Measurements from ENCODE around the gene GRPR.

DNA sequence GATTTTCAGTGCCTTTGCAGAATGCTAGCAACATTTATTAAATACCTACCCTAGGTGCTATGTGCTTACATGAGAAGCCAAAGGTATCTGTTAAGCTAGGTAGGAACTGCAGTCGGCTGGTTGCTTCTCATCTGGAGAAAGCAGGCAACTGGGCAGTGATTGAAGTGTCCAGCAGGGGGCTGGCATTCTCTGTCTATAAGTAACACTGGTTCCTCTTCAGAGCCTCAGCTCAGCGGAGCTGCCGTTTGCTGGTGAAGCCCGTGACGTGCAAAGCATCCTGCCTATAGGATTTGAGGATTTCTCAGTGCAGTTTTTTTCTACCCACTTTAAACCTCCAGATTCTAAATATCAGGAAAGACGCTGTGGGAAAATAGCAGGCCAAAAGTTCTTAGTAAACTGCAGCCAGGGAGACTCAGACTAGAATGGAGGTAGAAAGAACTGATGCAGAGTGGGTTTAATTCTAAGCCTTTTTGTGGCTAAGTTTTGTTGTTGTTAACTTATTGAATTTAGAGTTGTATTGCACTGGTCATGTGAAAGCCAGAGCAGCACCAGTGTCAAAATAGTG lies at the start of gene GRPR:
- TF ChIP-seq CEBPB (IDR thresholded peaks at IDR 0.05) (no peak), EP300 (IDR thresholded peaks at IDR 0.05; ENCODE audit: borderline replicate concordance) (no peak), TEAD4 (IDR thresholded peaks at IDR 0.05) (no peak)
- TF ChIP-seq, protein P1, sequence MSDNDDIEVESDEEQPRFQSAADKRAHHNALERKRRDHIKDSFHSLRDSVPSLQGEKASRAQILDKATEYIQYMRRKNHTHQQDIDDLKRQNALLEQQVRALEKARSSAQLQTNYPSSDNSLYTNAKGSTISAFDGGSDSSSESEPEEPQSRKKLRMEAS (IDR thresholded peaks at IDR 0.05) = no peak

Data from Ishikawa (cell line).